IPS DF 6.9 (cell line): Measurements from ENCODE around the gene LGR4.

Experiments used
- DNase-seq: peaks from one replicate; pipeline ENCODE4 v3.0.0-alpha.2; 2013; ENCODE audit warnings: low read depth, low spot score
- H3K27ac ChIP-seq: one replicate; pipeline ENCODE4 v1.5.1; 2013; ENCODE audit warnings: low read length, control low read depth
- H3K27me3 ChIP-seq: 2 replicates; pipeline ENCODE4 v1.6.1; 2013; ENCODE audit warnings: mild to moderate bottlenecking, low read length; ENCODE audit not compliant: control insufficient read depth, insufficient read depth
- H3K36me3 ChIP-seq: 2 replicates; pipeline ENCODE4 v1.6.1; 2013; ENCODE audit warnings: low read length; ENCODE audit not compliant: control insufficient read depth, insufficient read depth
- H3K4me1 ChIP-seq: 2 replicates; pipeline ENCODE4 v1.6.1; 2013; ENCODE audit warnings: low read length; ENCODE audit not compliant: control insufficient read depth, insufficient read depth
- H3K4me3 ChIP-seq: 2 replicates; pipeline ENCODE4 v1.5.1; 2013; ENCODE audit warnings: mild to moderate bottlenecking, low read length
- H3K9me3 ChIP-seq: 2 replicates; pipeline ENCODE4 v1.6.1; 2013; ENCODE audit warnings: low read length, inconsistent platforms; ENCODE audit not compliant: control insufficient read depth, insufficient read depth
- WGBS: extraction: QIAGEN DNeasy Blood & Tissue Kit; methylation state at CpG from one replicate; pipeline ENCODE4 v1.1.7; 2013; ENCODE audit warnings: mixed read lengths, missing lambda C conversion rate; ENCODE audit not compliant: insufficient read length, insufficient coverage; 5-methylcytosine and 5-hydroxymethylcytosine counted together

Gene LGR4

GRCh38 chr11:27383645-27384044 lies 88.9 kb downstream of the LGR4 start:
- no peak for DNase-seq
- H3K4me3 ChIP-seq = no peak overlapping the region
- no CpG with 5 or more reads among the region's 1 CpG for WGBS
- no peaks in the 10 kb centered on the region for H3K4me1 ChIP-seq
- peaks cover 7% of the 10 kb centered on the region; the same call in 1 of the 2 replicates for H3K36me3 ChIP-seq
- no peaks in the 10 kb centered on the region for H3K27me3 ChIP-seq
- no peaks in the 10 kb centered on the region for H3K9me3 ChIP-seq
- H3K27ac ChIP-seq = no peak overlapping the region

GRCh38 chr11:27381238-27381666 lies 91.3 kb downstream of the LGR4 start:
- Histone ChIP-seq H3K9me3 (no peaks in the 10 kb centered on the region), H3K4me1 (no peaks in the 10 kb centered on the region), H3K36me3 (peaks cover 7% of the 10 kb centered on the region; the same call in 1 of the 2 replicates), H3K4me3 (no peak overlapping the region), H3K27ac (no peak overlapping the region), H3K27me3 (no peaks in the 10 kb centered on the region)
- DNase-seq = no peak
- WGBS = no CpG with 5 or more reads among the region's 5 CpGs

GRCh38 chr11:27380771-27381170 lies 91.8 kb downstream of the LGR4 start:
- Histone ChIP-seq H3K36me3 (peaks cover 7% of the 10 kb centered on the region; the same call in 1 of the 2 replicates), H3K9me3 (no peaks in the 10 kb centered on the region), H3K27me3 (no peaks in the 10 kb centered on the region), H3K27ac (no peak overlapping the region), H3K4me3 (no peak overlapping the region), H3K4me1 (no peaks in the 10 kb centered on the region)
- no CpG with 5 or more reads among the region's 2 CpGs for WGBS
- no peak for DNase-seq

GRCh38 chr11:27379449-27379848 lies 93.1 kb downstream of the LGR4 start:
- DNase-seq = no peak
- 100% methylated on average over 2 of the region's 3 CpGs for WGBS
- Histone ChIP-seq H3K4me3 (no peak overlapping the region), H3K27ac (no peak overlapping the region), H3K9me3 (no peaks in the 10 kb centered on the region), H3K4me1 (no peaks in the 10 kb centered on the region), H3K27me3 (no peaks in the 10 kb centered on the region), H3K36me3 (peaks cover 7% of the 10 kb centered on the region; the same call in 1 of the 2 replicates)

GRCh38 chr11:27375370-27375769 lies 97.2 kb downstream of the LGR4 start:
- no CpG with 5 or more reads among the region's 2 CpGs for WGBS
- DNase-seq = no peak
- Histone ChIP-seq H3K9me3 (no peaks in the 10 kb centered on the region), H3K4me3 (no peak overlapping the region), H3K27me3 (no peaks in the 10 kb centered on the region), H3K27ac (no peak overlapping the region), H3K36me3 (peaks cover 4% of the 10 kb centered on the region; the same call in 1 of the 2 replicates), H3K4me1 (no peaks in the 10 kb centered on the region)

GRCh38 chr11:27373856-27374602 lies 98.6 kb downstream of the LGR4 start:
- Histone ChIP-seq H3K4me1 (no peaks in the 10 kb centered on the region), H3K36me3 (peaks cover 3% of the 10 kb centered on the region; the same call in 1 of the 2 replicates), H3K27me3 (no peaks in the 10 kb centered on the region), H3K9me3 (no peaks in the 10 kb centered on the region), H3K27ac (no peak overlapping the region), H3K4me3 (no peak overlapping the region)
- DNase-seq = no peak
- WGBS = no CpG with 5 or more reads among the region's 6 CpGs

GRCh38 chr11:27373392-27373791 lies 99.2 kb downstream of the LGR4 start:
- H3K4me3 ChIP-seq = no peak overlapping the region
- no CpG with 5 or more reads among the region's 3 CpGs for WGBS
- H3K4me1 ChIP-seq = no peaks in the 10 kb centered on the region
- no peak for DNase-seq
- no peak overlapping the region for H3K27ac ChIP-seq
- no peaks in the 10 kb centered on the region for H3K27me3 ChIP-seq
- H3K36me3 ChIP-seq = peaks cover 3% of the 10 kb centered on the region; the same call in 1 of the 2 replicates
- H3K9me3 ChIP-seq = no peaks in the 10 kb centered on the region

- no CpG with 5 or more reads among the region's 2 CpGs for WGBS
- H3K27me3 ChIP-seq = no peaks in the 10 kb centered on the region
- no peak overlapping the region for H3K4me3 ChIP-seq
- no peaks in the 10 kb centered on the region for H3K4me1 ChIP-seq
- DNase-seq = no peak
- H3K9me3 ChIP-seq = no peaks in the 10 kb centered on the region
- no peak overlapping the region for H3K27ac ChIP-seq
- peaks cover 3% of the 10 kb centered on the region; the same call in 1 of the 2 replicates for H3K36me3 ChIP-seq
Measured at GRCh38 chr11:27372164-27372563, 100.4 kb downstream of the LGR4 start.

GRCh38 chr11:27371489-27371888 lies 101.1 kb downstream of the LGR4 start:
- no peaks in the 10 kb centered on the region for H3K9me3 ChIP-seq
- no peak overlapping the region for H3K4me3 ChIP-seq
- H3K4me1 ChIP-seq = no peaks in the 10 kb centered on the region
- no peaks in the 10 kb centered on the region for H3K27me3 ChIP-seq
- DNase-seq = no peak
- no peak overlapping the region for H3K27ac ChIP-seq
- peaks cover 3% of the 10 kb centered on the region; the same call in 1 of the 2 replicates for H3K36me3 ChIP-seq

- peaks cover 3% of the 10 kb centered on the region; the same call in 1 of the 2 replicates for H3K36me3 ChIP-seq
- no peak overlapping the region for H3K4me3 ChIP-seq
- WGBS = no CpG with 5 or more reads among the region's 2 CpGs
Measured at GRCh38 chr11:27370374-27370773, 102.2 kb downstream of the LGR4 start.

GRCh38 chr11:27367881-27368280 lies 104.7 kb downstream of the LGR4 start:
- H3K4me1 ChIP-seq = no peaks in the 10 kb centered on the region
- no peak overlapping the region for H3K27ac ChIP-seq
- no peak overlapping the region for H3K4me3 ChIP-seq
- no peaks in the 10 kb centered on the region for H3K9me3 ChIP-seq
- H3K36me3 ChIP-seq = peaks cover 3% of the 10 kb centered on the region; the same call in 1 of the 2 replicates
- no peak for DNase-seq
- no CpG with 5 or more reads among the region's 10 CpGs for WGBS
- no peaks in the 10 kb centered on the region for H3K27me3 ChIP-seq

More at GRCh38 chr11:27370374-27370773, 102.2 kb downstream of the LGR4 start:
- DNase-seq = no peak
- Histone ChIP-seq H3K4me1 (no peaks in the 10 kb centered on the region), H3K27me3 (no peaks in the 10 kb centered on the region), H3K27ac (no peak overlapping the region), H3K9me3 (no peaks in the 10 kb centered on the region)
